Measurements from ENCODE around the gene NEK7.

The NEK7 gene

DNA sequence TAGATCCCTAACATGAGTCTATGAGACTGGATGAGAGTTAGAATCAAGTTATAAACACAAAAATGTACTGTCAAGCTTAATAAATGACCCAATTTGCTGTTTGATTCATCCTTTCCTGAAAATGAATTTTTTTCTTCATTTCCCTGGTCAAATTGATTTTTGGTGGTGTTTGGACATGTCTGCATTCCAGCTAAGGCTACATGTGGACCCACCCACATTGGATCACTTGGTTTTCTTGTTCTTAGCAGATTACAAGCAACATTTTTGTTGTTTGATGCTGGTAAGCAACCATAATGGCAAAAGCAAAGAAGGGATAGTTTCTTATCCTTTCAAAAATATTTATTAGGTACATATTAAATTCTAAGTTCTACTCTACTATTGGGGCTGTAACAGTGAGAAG, 181.1 kb downstream of the NEK7 start:
- no peak overlapping the region for H2AFZ ChIP-seq (ENCODE audit: low read depth, low read length)
- peaks cover 17% of the 10 kb centered on the region for H3K4me1 ChIP-seq (ENCODE audit: low read length)
- TF ChIP-seq, protein P1, sequence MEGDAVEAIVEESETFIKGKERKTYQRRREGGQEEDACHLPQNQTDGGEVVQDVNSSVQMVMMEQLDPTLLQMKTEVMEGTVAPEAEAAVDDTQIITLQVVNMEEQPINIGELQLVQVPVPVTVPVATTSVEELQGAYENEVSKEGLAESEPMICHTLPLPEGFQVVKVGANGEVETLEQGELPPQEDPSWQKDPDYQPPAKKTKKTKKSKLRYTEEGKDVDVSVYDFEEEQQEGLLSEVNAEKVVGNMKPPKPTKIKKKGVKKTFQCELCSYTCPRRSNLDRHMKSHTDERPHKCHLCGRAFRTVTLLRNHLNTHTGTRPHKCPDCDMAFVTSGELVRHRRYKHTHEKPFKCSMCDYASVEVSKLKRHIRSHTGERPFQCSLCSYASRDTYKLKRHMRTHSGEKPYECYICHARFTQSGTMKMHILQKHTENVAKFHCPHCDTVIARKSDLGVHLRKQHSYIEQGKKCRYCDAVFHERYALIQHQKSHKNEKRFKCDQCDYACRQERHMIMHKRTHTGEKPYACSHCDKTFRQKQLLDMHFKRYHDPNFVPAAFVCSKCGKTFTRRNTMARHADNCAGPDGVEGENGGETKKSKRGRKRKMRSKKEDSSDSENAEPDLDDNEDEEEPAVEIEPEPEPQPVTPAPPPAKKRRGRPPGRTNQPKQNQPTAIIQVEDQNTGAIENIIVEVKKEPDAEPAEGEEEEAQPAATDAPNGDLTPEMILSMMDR (IDR thresholded peaks at IDR 0.05; ENCODE audit: low read depth, low read length): no peak
- no peak for TF ChIP-seq EZH2phosphoT487 (IDR thresholded peaks at IDR 0.05; ENCODE audit: low read depth)
- no peaks in the 10 kb centered on the region for H3K9me3 ChIP-seq (ENCODE audit: insufficient read depth, low read length)
- H3K27me3 ChIP-seq (ENCODE audit: low read depth, low read length): no peaks in the 10 kb centered on the region
- H4K20me1 ChIP-seq (ENCODE audit: insufficient read depth, low read length): no peaks in the 10 kb centered on the region
- H3K4me3 ChIP-seq (ENCODE audit: low read length): no peak overlapping the region
- no peaks in the 10 kb centered on the region for H3K36me3 ChIP-seq (replicated peaks; ENCODE audit: low read depth, low read length)
- H3K27ac ChIP-seq (ENCODE audit: low read length): no peak overlapping the region
- no peaks in the 10 kb centered on the region for H3K79me2 ChIP-seq (ENCODE audit: low read length)
- H3K4me2 ChIP-seq (ENCODE audit: low read length): no peak overlapping the region
- no peak overlapping the region for H3K9ac ChIP-seq (ENCODE audit: low read length)

DNA sequence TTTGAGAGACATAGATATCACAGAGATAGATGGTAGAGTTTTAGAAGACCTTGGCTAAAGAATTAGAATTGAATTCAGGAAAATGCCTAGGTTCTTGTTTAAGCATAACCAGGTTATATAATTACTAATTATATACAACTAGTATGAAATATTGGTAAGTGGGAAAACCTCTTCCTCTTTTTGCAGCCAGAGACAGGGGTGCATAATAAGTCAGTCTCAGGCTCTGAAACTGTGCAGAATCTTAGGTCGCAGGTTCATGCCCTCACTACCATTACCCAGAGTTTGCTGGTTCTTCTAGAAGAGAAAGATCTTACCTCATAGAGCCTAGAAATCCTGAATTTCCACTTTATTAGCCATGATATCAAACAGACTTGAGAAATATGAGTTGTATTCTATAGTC, 183.3 kb downstream of the NEK7 start:
- Histone ChIP-seq H3K79me2 (ENCODE audit: low read length) (no peaks in the 10 kb centered on the region), H4K20me1 (ENCODE audit: insufficient read depth, low read length) (no peaks in the 10 kb centered on the region), H3K36me3 (replicated peaks; ENCODE audit: low read depth, low read length) (no peaks in the 10 kb centered on the region), H3K27ac (ENCODE audit: low read length) (no peak overlapping the region), H3K9me3 (ENCODE audit: insufficient read depth, low read length) (no peaks in the 10 kb centered on the region), H3K4me3 (ENCODE audit: low read length) (no peak overlapping the region), H3K9ac (ENCODE audit: low read length) (no peak overlapping the region), H3K4me2 (ENCODE audit: low read length) (peak overlapping the region; percentile 27), H3K27me3 (ENCODE audit: low read depth, low read length) (peaks cover 6% of the 10 kb centered on the region; the same call in 1 of the 2 replicates), H2AFZ (ENCODE audit: low read depth, low read length) (no peak overlapping the region), H3K4me1 (ENCODE audit: low read length) (peaks cover 17% of the 10 kb centered on the region)
- TF ChIP-seq EZH2phosphoT487 (IDR thresholded peaks at IDR 0.05; ENCODE audit: low read depth): no peak
- TF ChIP-seq, protein P1 (IDR thresholded peaks at IDR 0.05; ENCODE audit: low read depth, low read length): no peak

GRCh38 chr1:198346178-198346577, 189.4 kb downstream of the NEK7 start:
- no peaks in the 10 kb centered on the region for H3K36me3 ChIP-seq (replicated peaks; ENCODE audit: low read depth, low read length)
- TF ChIP-seq, protein P1 (IDR thresholded peaks at IDR 0.05; ENCODE audit: low read depth, low read length): no peak
- no peak for TF ChIP-seq EZH2phosphoT487 (IDR thresholded peaks at IDR 0.05; ENCODE audit: low read depth)
- no peaks in the 10 kb centered on the region for H4K20me1 ChIP-seq (ENCODE audit: insufficient read depth, low read length)
- no peak overlapping the region for H3K4me2 ChIP-seq (ENCODE audit: low read length)
- no peak overlapping the region for H2AFZ ChIP-seq (ENCODE audit: low read depth, low read length)
- no peak overlapping the region for H3K4me3 ChIP-seq (ENCODE audit: low read length)
- H3K27ac ChIP-seq (ENCODE audit: low read length): no peak overlapping the region
- H3K9me3 ChIP-seq (ENCODE audit: insufficient read depth, low read length): no peaks in the 10 kb centered on the region
- peaks cover under 1% of the 10 kb centered on the region; the same call in 1 of the 2 replicates for H3K4me1 ChIP-seq (ENCODE audit: low read length)
- no peak overlapping the region for H3K9ac ChIP-seq (ENCODE audit: low read length)
- no peaks in the 10 kb centered on the region for H3K79me2 ChIP-seq (ENCODE audit: low read length)
- H3K27me3 ChIP-seq (ENCODE audit: low read depth, low read length): peaks cover 10% of the 10 kb centered on the region

GRCh38 chr1:198350456-198350855, 193.7 kb downstream of the NEK7 start:
- Histone ChIP-seq H3K79me2 (ENCODE audit: low read length) (no peaks in the 10 kb centered on the region), H3K9me3 (ENCODE audit: insufficient read depth, low read length) (no peaks in the 10 kb centered on the region), H4K20me1 (ENCODE audit: insufficient read depth, low read length) (no peaks in the 10 kb centered on the region), H3K9ac (ENCODE audit: low read length) (no peak overlapping the region), H3K27ac (ENCODE audit: low read length) (no peak overlapping the region), H3K36me3 (replicated peaks; ENCODE audit: low read depth, low read length) (no peaks in the 10 kb centered on the region), H3K4me3 (ENCODE audit: low read length) (no peak overlapping the region), H3K27me3 (ENCODE audit: low read depth, low read length) (peaks cover 18% of the 10 kb centered on the region; the same call in 1 of the 2 replicates), H2AFZ (ENCODE audit: low read depth, low read length) (no peak overlapping the region), H3K4me2 (ENCODE audit: low read length) (no peak overlapping the region), H3K4me1 (ENCODE audit: low read length) (peaks cover 33% of the 10 kb centered on the region)
- TF ChIP-seq, protein P1 (IDR thresholded peaks at IDR 0.05; ENCODE audit: low read depth, low read length): peak; percentile 67
- no peak for TF ChIP-seq EZH2phosphoT487 (IDR thresholded peaks at IDR 0.05; ENCODE audit: low read depth)

Data from OCI-LY3 (cell line).